Measurements from ENCODE around the gene CLK4.

The CLK4 gene

GRCh38 chr5:178554311-178554710 is 72.5 kb downstream of the CLK4 start:
- DNase-seq (ENCODE audit: low spot score), result no peak
- in situ Hi-C loops (cut with MboI; ENCODE audit: low sequenced_read_pairs, unreplicated experiment), result loop anchor here (10.0 kb wide), 1 partner anchor 270 kb away; no protein-coding TSS in a partner anchor
- TF ChIP-seq CTCF (IDR thresholded peaks at IDR 0.05; ENCODE audit: borderline replicate concordance, control extremely low read depth, extremely low read depth, insufficient read depth, missing control alignments), result no peak

- DNase-seq (ENCODE audit: low spot score), result no peak
- in situ Hi-C loops (cut with MboI; ENCODE audit: low sequenced_read_pairs, unreplicated experiment), result loop anchor here (10.0 kb wide), 1 partner anchor 269 kb away; no protein-coding TSS in a partner anchor
- TF ChIP-seq CTCF (IDR thresholded peaks at IDR 0.05; ENCODE audit: borderline replicate concordance, control extremely low read depth, extremely low read depth, insufficient read depth, missing control alignments), result no peak
Observed at GRCh38 chr5:178553517-178553916, 73.3 kb downstream of the CLK4 start.

All from GM13976 (cell line).